HFFc6 (cell line): ENCODE measurements around the gene NAT14. TPM values are rescaled to one million over a fixed set of nuclear protein-coding genes. Genes with fewer than 3 reads are reported as not detected.

ENCODE experiments used
- DNase-seq: peaks from one replicate; pipeline ENCODE4 v3.0.0-alpha.2; 2018
- H3K27ac Mint-ChIP-seq: 2 replicates; pipeline ENCODE4 v1.8.0; 2020; ENCODE audit warnings: mild to moderate bottlenecking, mixed read lengths
- H3K27me3 Mint-ChIP-seq: 2 replicates; pipeline ENCODE4 v1.8.0; 2021; ENCODE audit warnings: mild to moderate bottlenecking, moderate library complexity, mixed read lengths; ENCODE audit not compliant: insufficient read depth
- H3K36me3 Mint-ChIP-seq: 2 replicates; pipeline ENCODE4 v1.8.0; 2021; ENCODE audit warnings: low read depth, mixed read lengths
- H3K4me1 Mint-ChIP-seq: 2 replicates; pipeline ENCODE4 v1.8.0; 2020; ENCODE audit warnings: low read depth, mixed read lengths
- H3K4me3 Mint-ChIP-seq: 2 replicates; pipeline ENCODE4 v1.8.0; 2020; ENCODE audit warnings: mild to moderate bottlenecking, moderate library complexity, mixed read lengths
- H3K9me3 Mint-ChIP-seq: 2 replicates; pipeline ENCODE4 v1.8.0; 2020; ENCODE audit warnings: mild to moderate bottlenecking, mixed read lengths
- long read RNA-seq: library from polyadenylated mRNA; unstranded; transcript quantifications from one replicate; pipeline ENCODE4 v2.0.0, GENCODE V29; 2019
- total RNA-seq, 6 experiments: library from RNA; stranded (reverse); fragmentation: NEBNext Ultra II Directional; extraction: Animal tissue kit (Norgen Biotek cat#: 25700); gene quantifications; 2 replicates in 1 of 6; 3 replicates in 5 of 6; pipeline ENCODE4 v1.2.3, GENCODE V29; 2021
- TF ChIP-seq, protein P1 (sequence below): fragments of 200-600 bp; sonication (generic); IDR thresholded peaks from 2 replicates; pipeline ENCODE4 v1.5.0; 2021; ENCODE audit warnings: antibody characterized with exemption, mild to moderate bottlenecking

NAT14 gene
- total RNA-seq = 10 to 100 TPM; 53.3 to 72.0 (median 61.3) TPM
- long read RNA-seq, partial matches to known transcripts = 0 of 2 reads
- long read RNA-seq, other reads (novel, unspliced or antisense) = 2 of 2 reads

- Mint-ChIP-seq H3K9me3 (no peaks in the 10 kb centered on the region), H3K4me1 (peaks cover 30% of the 10 kb centered on the region), H3K4me3 (peak within 1 kb of the TSS; percentile 87), H3K27me3 (peaks cover 4% of the 10 kb centered on the region), H3K36me3 (no peaks in the 10 kb centered on the region), H3K27ac (peak within 1 kb of the TSS; percentile 97)
- TF ChIP-seq, protein P1, sequence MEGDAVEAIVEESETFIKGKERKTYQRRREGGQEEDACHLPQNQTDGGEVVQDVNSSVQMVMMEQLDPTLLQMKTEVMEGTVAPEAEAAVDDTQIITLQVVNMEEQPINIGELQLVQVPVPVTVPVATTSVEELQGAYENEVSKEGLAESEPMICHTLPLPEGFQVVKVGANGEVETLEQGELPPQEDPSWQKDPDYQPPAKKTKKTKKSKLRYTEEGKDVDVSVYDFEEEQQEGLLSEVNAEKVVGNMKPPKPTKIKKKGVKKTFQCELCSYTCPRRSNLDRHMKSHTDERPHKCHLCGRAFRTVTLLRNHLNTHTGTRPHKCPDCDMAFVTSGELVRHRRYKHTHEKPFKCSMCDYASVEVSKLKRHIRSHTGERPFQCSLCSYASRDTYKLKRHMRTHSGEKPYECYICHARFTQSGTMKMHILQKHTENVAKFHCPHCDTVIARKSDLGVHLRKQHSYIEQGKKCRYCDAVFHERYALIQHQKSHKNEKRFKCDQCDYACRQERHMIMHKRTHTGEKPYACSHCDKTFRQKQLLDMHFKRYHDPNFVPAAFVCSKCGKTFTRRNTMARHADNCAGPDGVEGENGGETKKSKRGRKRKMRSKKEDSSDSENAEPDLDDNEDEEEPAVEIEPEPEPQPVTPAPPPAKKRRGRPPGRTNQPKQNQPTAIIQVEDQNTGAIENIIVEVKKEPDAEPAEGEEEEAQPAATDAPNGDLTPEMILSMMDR = no peak
- DNase-seq = peak; percentile 36
These were observed at the start of gene NAT14 for GRCh38 chr19:55484593-55485438. Gene NAT14, plus strand, starts transcription at chr19:55485188. Its CDS starts 521 bp downstream, at chr19:55485709.

GRCh38 chr19:55436847-55437246 is 48.1 kb upstream of the NAT14 start:
- H3K9me3 Mint-ChIP-seq = peaks cover 10% of the 10 kb centered on the region; the same call in 1 of the 2 replicates
- no peak overlapping the region for H3K27ac Mint-ChIP-seq
- peaks cover 20% of the 10 kb centered on the region for H3K27me3 Mint-ChIP-seq
- no peak for DNase-seq
- H3K4me1 Mint-ChIP-seq = peaks cover 10% of the 10 kb centered on the region
- H3K4me3 Mint-ChIP-seq = no peak overlapping the region
- TF ChIP-seq, protein P1 = no peak
- H3K36me3 Mint-ChIP-seq = peaks cover 5% of the 10 kb centered on the region; the same call in 1 of the 2 replicates

- TF ChIP-seq, protein P1 = no peak
- Mint-ChIP-seq H3K36me3 (peaks cover 5% of the 10 kb centered on the region; the same call in 1 of the 2 replicates), H3K4me1 (peaks cover 10% of the 10 kb centered on the region), H3K27me3 (peaks cover 21% of the 10 kb centered on the region), H3K9me3 (peaks cover 6% of the 10 kb centered on the region; the same call in 1 of the 2 replicates), H3K27ac (no peak overlapping the region), H3K4me3 (no peak overlapping the region)
- DNase-seq = peak; percentile 34
These were observed 47.6 kb upstream of the NAT14 start for GRCh38 chr19:55437410-55437809.

DNA sequence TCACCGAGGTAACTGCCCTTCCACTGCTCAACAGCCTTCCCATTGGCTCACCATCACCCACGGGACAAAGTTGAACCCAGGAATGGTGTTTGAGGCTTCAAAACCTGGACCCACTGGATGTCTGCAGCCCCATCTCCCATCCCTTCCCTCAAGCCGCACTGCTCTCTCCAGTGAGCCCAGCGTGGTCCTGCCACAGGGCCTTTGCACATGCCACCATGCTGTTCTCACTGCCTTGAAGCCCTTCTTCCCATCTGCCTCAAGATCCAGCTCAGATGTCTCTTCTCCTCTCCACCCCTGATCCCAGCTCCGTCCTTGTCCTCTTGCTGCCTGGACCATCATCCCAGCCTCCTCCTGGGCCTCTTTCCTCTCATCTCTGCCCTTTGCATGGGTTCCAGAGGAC is 45.9 kb upstream of the NAT14 start:
- Mint-ChIP-seq H3K9me3 (peaks cover 4% of the 10 kb centered on the region; the same call in 1 of the 2 replicates), H3K4me1 (peaks cover 10% of the 10 kb centered on the region), H3K27me3 (peaks cover 32% of the 10 kb centered on the region), H3K4me3 (no peak overlapping the region), H3K27ac (no peak overlapping the region), H3K36me3 (peaks cover 5% of the 10 kb centered on the region; the same call in 1 of the 2 replicates)
- TF ChIP-seq, protein P1 = no peak
- no peak for DNase-seq

DNA sequence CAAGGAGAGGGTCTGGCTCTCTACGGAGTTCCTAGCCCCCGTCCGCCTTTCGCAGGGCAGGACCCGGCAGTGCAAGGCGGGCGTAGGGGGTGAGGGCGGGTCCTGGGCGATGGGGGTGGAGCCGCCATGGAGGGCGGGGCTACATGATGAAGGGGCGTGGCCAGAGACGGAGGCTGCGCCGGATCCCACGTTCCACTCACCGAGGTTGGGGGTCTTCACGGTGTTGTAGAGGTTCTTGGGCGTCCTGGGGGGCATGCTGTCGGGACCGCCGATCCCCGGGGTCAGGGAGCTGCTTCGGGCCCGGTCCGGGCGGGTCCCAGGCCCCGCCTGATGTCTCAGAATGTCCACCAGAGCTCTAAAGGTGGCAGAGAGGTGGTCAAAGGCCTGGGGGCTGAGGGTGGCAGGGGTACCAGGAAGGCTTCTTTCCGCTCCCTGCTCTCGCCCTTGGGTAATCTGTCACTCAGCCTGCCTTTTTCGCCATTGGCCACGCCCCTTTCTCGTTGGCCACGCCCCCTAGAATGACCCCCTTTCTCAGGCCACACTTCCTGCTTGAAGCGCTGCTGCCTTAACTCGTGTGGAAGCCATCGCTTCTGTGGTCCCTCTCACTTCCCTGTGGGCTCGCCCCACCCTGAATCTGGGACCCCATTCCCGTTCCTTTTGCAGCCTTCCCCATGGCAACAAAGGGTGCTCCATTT is 44.4 kb upstream of the NAT14 start:
- Mint-ChIP-seq H3K27ac (no peak overlapping the region), H3K9me3 (peaks cover 4% of the 10 kb centered on the region; the same call in 1 of the 2 replicates), H3K27me3 (peaks cover 41% of the 10 kb centered on the region), H3K4me3 (no peak overlapping the region), H3K4me1 (peaks cover 10% of the 10 kb centered on the region), H3K36me3 (peaks cover 5% of the 10 kb centered on the region; the same call in 1 of the 2 replicates)
- TF ChIP-seq, protein P1 = no peak
- no peak for DNase-seq
